ENCODE data around the gene SPOUT1. TPM values are rescaled to one million over a fixed set of nuclear protein-coding genes. Genes with fewer than 3 reads are reported as not detected.
"Not testable (repeated sequence)": the region's sequence is repeated elsewhere in the genome, so short reads cannot be mapped to it uniquely, and the experiment has no call there.

The SPOUT1 gene
- total and polyA plus RNA-seq, 9 donors: 6.3 to 47.9 (median 25.5) TPM

DNA sequence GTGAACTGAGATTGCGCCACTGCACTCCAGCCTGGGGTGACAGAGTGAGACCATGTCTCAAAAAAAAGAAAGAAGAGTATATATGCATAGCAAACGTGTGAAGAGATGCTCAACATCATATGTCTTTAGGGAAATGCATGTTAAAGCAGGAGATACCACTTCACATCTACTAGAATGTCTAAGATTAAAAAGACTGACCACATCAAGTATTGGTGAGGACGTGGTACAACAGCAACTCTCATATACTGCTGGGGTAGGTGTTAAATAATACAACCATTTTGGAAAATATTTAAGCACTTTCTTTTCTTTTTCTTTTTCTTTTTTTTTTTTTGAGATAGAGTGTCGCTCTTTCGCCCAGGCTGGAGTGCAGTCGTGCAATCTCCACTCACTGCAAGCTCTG lies 44.2 kb downstream of the SPOUT1 start:
- H3K36me3 ChIP-seq: no peaks in the 10 kb centered on the region
- H3K4me1 ChIP-seq (ENCODE audit: insufficient read depth): peaks cover 3% of the 10 kb centered on the region
- DNase-seq: no peak
- H3K27ac ChIP-seq: no peak overlapping the region
- TF ChIP-seq EP300 (IDR thresholded peaks at IDR 0.05): no peak
- no peak for TF ChIP-seq POLR2A (IDR thresholded peaks at IDR 0.05)
- TF ChIP-seq CTCF (IDR thresholded peaks at IDR 0.05): no peak
- no peak overlapping the region for H3K4me3 ChIP-seq
- no peaks in the 10 kb centered on the region for H3K27me3 ChIP-seq
- 93 to 96% (median 95%) methylated on average over 6 of the region's 6 CpGs for WGBS, 3 donors
- intact Hi-C loops (cut with DNase I): no loop called here
- H3K9me3 ChIP-seq: no peaks in the 10 kb centered on the region

DNA sequence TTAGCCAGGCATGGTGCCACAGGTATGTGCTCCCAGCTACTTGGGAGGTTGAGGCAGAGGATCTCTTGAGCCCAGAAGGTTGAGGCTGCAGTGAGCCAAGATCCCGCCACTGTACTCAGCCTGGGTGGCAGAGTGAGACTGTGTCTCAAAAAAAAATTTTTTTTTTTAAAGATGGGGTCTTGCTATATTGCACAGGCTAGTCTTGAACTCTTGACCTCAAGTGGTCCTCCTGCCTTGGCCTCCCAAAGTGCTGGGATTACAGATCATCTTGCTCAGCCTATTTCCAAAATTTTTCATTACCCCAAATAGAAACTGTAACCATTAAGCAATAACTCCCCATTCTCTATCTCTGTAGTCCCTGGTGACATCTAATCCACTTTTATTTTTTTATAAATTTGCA lies 46.9 kb downstream of the SPOUT1 start:
- Histone ChIP-seq H3K27ac (no peak overlapping the region), H3K4me1 (ENCODE audit: insufficient read depth) (no peaks in the 10 kb centered on the region), H3K27me3 (no peaks in the 10 kb centered on the region), H3K9me3 (no peaks in the 10 kb centered on the region), H3K36me3 (no peaks in the 10 kb centered on the region), H3K4me3 (no peak overlapping the region)
- no peak for DNase-seq
- intact Hi-C loops (cut with DNase I): no loop called here
- TF ChIP-seq EP300 (IDR thresholded peaks at IDR 0.05) (no peak), POLR2A (IDR thresholded peaks at IDR 0.05) (no peak), CTCF (IDR thresholded peaks at IDR 0.05) (no peak)
- WGBS, 3 donors: 95 to 100% (median 97%) methylated on average over 1 of the region's 1 CpG

- WGBS, 3 donors: 76 to 83% (median 77%) methylated on average over 7 of the region's 7 CpGs
Observed at GRCh38 chr9:128781187-128782070, 48.2 kb downstream of the SPOUT1 start.

DNA sequence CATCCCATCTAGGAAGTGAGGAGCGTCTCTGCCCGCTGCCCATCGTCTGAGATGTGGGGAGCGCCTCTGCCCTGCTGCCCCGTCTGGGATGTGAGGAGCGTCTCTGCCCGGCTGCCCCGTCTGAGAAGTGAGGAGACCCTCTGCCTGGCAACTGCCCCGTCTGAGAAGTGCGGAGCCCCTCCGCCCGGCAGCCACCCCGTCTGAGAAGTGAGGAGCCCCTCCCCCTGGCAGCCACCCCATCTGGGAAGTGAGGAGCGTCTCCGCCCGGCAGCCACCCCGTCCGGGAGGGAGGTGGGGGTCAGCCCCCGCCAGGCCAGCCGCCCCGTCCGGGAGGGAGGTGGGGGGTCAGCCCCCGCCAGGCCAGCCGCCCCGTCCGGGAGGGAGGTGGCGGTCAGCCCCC lies 49.5 kb downstream of the SPOUT1 start:
- DNase-seq; intact Hi-C loops (cut with DNase I); H3K27ac ChIP-seq; H3K4me3 ChIP-seq; H3K36me3 ChIP-seq; H3K9me3 ChIP-seq; H3K27me3 ChIP-seq; H3K4me1 ChIP-seq (ENCODE audit: insufficient read depth): not testable (repeated sequence)
- 89 to 97% (median 94%) methylated on average over 10 to 26 of the region's 27 CpGs for WGBS, 3 donors

More at GRCh38 chr9:128781187-128782070, 48.2 kb downstream of the SPOUT1 start:
- intact Hi-C loops (cut with DNase I): no loop called here
- Histone ChIP-seq H3K4me3 (no peak overlapping the region), H3K27ac (no peak overlapping the region), H3K4me1 (ENCODE audit: insufficient read depth) (no peaks in the 10 kb centered on the region), H3K36me3 (no peaks in the 10 kb centered on the region), H3K9me3 (no peaks in the 10 kb centered on the region), H3K27me3 (no peaks in the 10 kb centered on the region)
- no peak for DNase-seq
- no peak for TF ChIP-seq CTCF (IDR thresholded peaks at IDR 0.05)
- no peak for TF ChIP-seq POLR2A (IDR thresholded peaks at IDR 0.05)
- no peak for TF ChIP-seq EP300 (IDR thresholded peaks at IDR 0.05)

DNA sequence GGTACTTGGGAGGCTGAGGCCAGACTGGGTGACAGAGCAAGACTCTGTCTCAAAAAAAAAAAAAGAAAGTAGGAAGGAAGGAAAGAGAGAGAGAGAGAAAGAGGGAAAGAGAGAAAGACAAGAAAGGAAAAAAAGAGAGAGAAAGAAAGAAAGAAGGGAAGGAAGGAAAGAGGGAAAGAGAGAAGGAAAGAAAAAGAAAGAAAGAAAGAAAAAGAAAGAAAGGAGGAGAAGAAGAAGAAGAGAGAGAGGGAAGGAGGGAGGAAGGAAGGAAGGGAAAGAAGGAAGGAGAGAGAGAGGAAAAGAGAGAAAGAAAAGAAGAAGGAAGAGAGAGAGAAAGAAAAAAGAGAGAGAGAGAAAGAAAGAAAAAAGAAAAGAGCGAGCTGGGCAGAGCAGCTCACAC lies 54.8 kb downstream of the SPOUT1 start:
- H3K9me3 ChIP-seq: no peaks in the 10 kb centered on the region
- DNase-seq: no peak
- H3K27ac ChIP-seq: no peak overlapping the region
- H3K36me3 ChIP-seq: no peaks in the 10 kb centered on the region
- 86 to 100% (median 87%) methylated on average over 1 of the region's 1 CpG for WGBS, 3 donors
- no peaks in the 10 kb centered on the region for H3K27me3 ChIP-seq
- TF ChIP-seq EP300 (IDR thresholded peaks at IDR 0.05) (no peak), POLR2A (IDR thresholded peaks at IDR 0.05) (no peak), CTCF (IDR thresholded peaks at IDR 0.05) (no peak)
- intact Hi-C loops (cut with DNase I): no loop called here
- no peak overlapping the region for H3K4me3 ChIP-seq
- no peaks in the 10 kb centered on the region for H3K4me1 ChIP-seq (ENCODE audit: insufficient read depth)
